ENCODE measurements around the gene OAS2. TPM values are rescaled to one million over a fixed set of nuclear protein-coding genes. Genes with fewer than 3 reads are reported as not detected.

The OAS2 gene
- total and polyA plus RNA-seq, 10 of the 15 experiments (the other 5 are each of a cell fraction or from before 2014, with no cell fraction given) = 32.4 to 290 (median 90.2) TPM

GRCh38 chr12:113052326-113052725 lies 74.0 kb downstream of the OAS2 start:
- no peak overlapping the region for H3K27ac ChIP-seq (ENCODE audit: control insufficient read depth, insufficient read depth)
- H3K4me2 ChIP-seq (ENCODE audit: control insufficient read depth, insufficient read depth) = no peak overlapping the region
- H3K36me3 ChIP-seq (ENCODE audit: control insufficient read depth in 2 of 2, insufficient read depth in 2 of 2, low read length in 1 of 2) = no peaks in the 10 kb centered on the region
- no TSS peak for BruUV-seq (replicated peaks)
- in situ Hi-C loops (cut with MboI) (no loop called here), intact Hi-C loops (cut with micrococcal nuclease; ENCODE audit: unreplicated experiment) (no loop called here)
- ChIA-PET SMC1A (ENCODE audit: uncharacterized antibody, unreplicated experiment) (interaction anchor here (1.0 to 17.0 kb wide), 5 partner anchors 16 to 101 kb away, joined by 3 to 416 read pairs (median 5); no protein-coding TSS in a partner anchor), POLR2A (no interaction called here), CTCF (interaction anchor here (0.5 to 5.2 kb wide), 7 partner anchors 9 to 589 kb away, joined by 3 to 121 read pairs (median 14); no protein-coding TSS in a partner anchor), RAD21 (ENCODE audit: unreplicated experiment) (interaction anchor here (1.4 to 5.2 kb wide), 4 partner anchors 41 to 119 kb away, joined by 3 to 50 read pairs (median 27); no protein-coding TSS in a partner anchor)
- FAIRE-seq = no peak
- DNase-seq (ENCODE audit: low read depth, low spot score) = no peak
- no peaks in the 10 kb centered on the region; the same call in 1 of the 2 replicates for H4K20me1 ChIP-seq (ENCODE audit: control insufficient read depth, insufficient read depth)
- H3K27me3 ChIP-seq (replicated peaks in 1 of 2; ENCODE audit: control insufficient read depth in 2 of 2, insufficient read depth in 2 of 2, low read length in 1 of 2) = peaks cover 0 to 5% of the 10 kb centered on the region in 2 experiments; a peak in 3 of 4 replicates
- H2AFZ ChIP-seq (ENCODE audit: control insufficient read depth, low read depth, low read length) = no peak overlapping the region
- no peak for ATAC-seq
- no peaks in the 10 kb centered on the region; the same call in 1 of the 2 replicates for H3K79me2 ChIP-seq (ENCODE audit: control insufficient read depth, insufficient read depth, low read length)
- no peak overlapping the region for H3K4me3 ChIP-seq
- 34% methylated on average over 4 of the region's 4 CpGs for WGBS (ENCODE audit: insufficient coverage, insufficient replicate concordance, low lambda C conversion rate, missing lambda C conversion rate)
- H3K4me1 ChIP-seq (ENCODE audit: control insufficient read depth, insufficient read depth, low read length) = peaks cover 35% of the 10 kb centered on the region
- H3K9ac ChIP-seq (ENCODE audit: control insufficient read depth, insufficient read depth, low read length) = no peak overlapping the region
- no peak for TF ChIP-seq NR2F1 (conservative IDR thresholded peaks at IDR 0.05)
- no peak for TF ChIP-seq BHLHE40 (IDR thresholded peaks at IDR 0.05; ENCODE audit: borderline replicate concordance in 1 of 2, low read depth in 2 of 2, low read length in 1 of 2)
- peak; percentile 21 for TF ChIP-seq MEF2B (IDR thresholded peaks at IDR 0.05; ENCODE audit: partially characterized antibody, poor library complexity, severe bottlenecking)
- H3K9me3 ChIP-seq (replicated peaks; ENCODE audit: control insufficient read depth, insufficient read depth, low read length) = no peaks in the 10 kb centered on the region

GRCh38 chr12:113054948-113055486 lies 76.7 kb downstream of the OAS2 start:
- in situ Hi-C loops (cut with MboI) = no loop called here
- Histone ChIP-seq H4K20me1 (ENCODE audit: control insufficient read depth, insufficient read depth) (no peaks in the 10 kb centered on the region; the same call in 1 of the 2 replicates), H3K4me1 (ENCODE audit: control insufficient read depth, insufficient read depth, low read length) (peaks cover 24% of the 10 kb centered on the region), H3K4me3 (no peak overlapping the region), H2AFZ (ENCODE audit: control insufficient read depth, low read depth, low read length) (no peak overlapping the region), H3K4me2 (ENCODE audit: control insufficient read depth, insufficient read depth) (no peak overlapping the region), H3K9ac (ENCODE audit: control insufficient read depth, insufficient read depth, low read length) (no peak overlapping the region), H3K27ac (ENCODE audit: control insufficient read depth, insufficient read depth) (no peak overlapping the region), H3K27me3 (replicated peaks in 1 of 2; ENCODE audit: control insufficient read depth in 2 of 2, insufficient read depth in 2 of 2, low read length in 1 of 2) (peaks cover 1 to 5% of the 10 kb centered on the region in 2 experiments; a peak in 3 of 4 replicates), H3K79me2 (ENCODE audit: control insufficient read depth, insufficient read depth, low read length) (peaks cover 1% of the 10 kb centered on the region), H3K9me3 (replicated peaks; ENCODE audit: control insufficient read depth, insufficient read depth, low read length) (no peaks in the 10 kb centered on the region), H3K36me3 (ENCODE audit: control insufficient read depth in 2 of 2, insufficient read depth in 2 of 2, low read length in 1 of 2) (no peaks in the 10 kb centered on the region)
- DNase-seq (ENCODE audit: low read depth, low spot score) = no peak
- ChIA-PET POLR2A (interaction anchor here (0.6 kb wide), 1 partner anchor 32 kb away, joined by 4 read pairs; no protein-coding TSS in a partner anchor), RAD21 (ENCODE audit: unreplicated experiment) (interaction anchor here (0.6 to 1.9 kb wide), 2 partner anchors 41 to 155 kb away, joined by 4 to 6 read pairs; no protein-coding TSS in a partner anchor), CTCF (interaction anchor here (1.1 to 3.4 kb wide), 6 partner anchors 8 to 120 kb away, joined by 3 to 18 read pairs (median 4); no protein-coding TSS in a partner anchor), SMC1A (ENCODE audit: uncharacterized antibody, unreplicated experiment) (interaction anchor here (1.1 to 17.0 kb wide), 5 partner anchors 8 to 119 kb away, joined by 3 to 416 read pairs (median 5); no protein-coding TSS in a partner anchor)
- FAIRE-seq = no peak
- ATAC-seq = no peak
- intact Hi-C loops (cut with micrococcal nuclease; ENCODE audit: unreplicated experiment) = no loop called here
- no peak for TF ChIP-seq YY1 (IDR thresholded peaks at IDR 0.05; ENCODE audit: low read depth, low read length)
- TF ChIP-seq SUPT20H (IDR thresholded peaks at IDR 0.05; ENCODE audit: borderline replicate concordance, control insufficient read depth, low read depth, low read length) = no peak
- no TSS peak for BruUV-seq (replicated peaks)
- WGBS (ENCODE audit: insufficient coverage, insufficient replicate concordance, low lambda C conversion rate, missing lambda C conversion rate) = 60% methylated on average over 4 of the region's 4 CpGs
